Coronary artery (tissue), 2 donors: Measurements from ENCODE around the gene BNIP5.

Source experiments
- DNase-seq: peaks from one replicate; pipeline ENCODE4 v3.0.0-alpha.2; 2017; ENCODE audit warnings: low spot score
- H3K27ac ChIP-seq, 2 donors: fragments of 200-600 bp; sonication (generic); one replicate each; pipeline ENCODE4 v1.5.1; 2016 to 2019
- H3K4me3 ChIP-seq: fragments of 200-600 bp; sonication (generic); 2 replicates; pipeline ENCODE4 v1.5.1; 2016; ENCODE audit warnings: mild to moderate bottlenecking, moderate library complexity
- TF ChIP-seq, protein P1 (sequence below): fragments of 200-600 bp; sonication (generic); IDR thresholded peaks from one replicate; pipeline ENCODE4 v1.5.1; 2019; ENCODE audit warnings: antibody characterized with exemption

Gene BNIP5

DNA sequence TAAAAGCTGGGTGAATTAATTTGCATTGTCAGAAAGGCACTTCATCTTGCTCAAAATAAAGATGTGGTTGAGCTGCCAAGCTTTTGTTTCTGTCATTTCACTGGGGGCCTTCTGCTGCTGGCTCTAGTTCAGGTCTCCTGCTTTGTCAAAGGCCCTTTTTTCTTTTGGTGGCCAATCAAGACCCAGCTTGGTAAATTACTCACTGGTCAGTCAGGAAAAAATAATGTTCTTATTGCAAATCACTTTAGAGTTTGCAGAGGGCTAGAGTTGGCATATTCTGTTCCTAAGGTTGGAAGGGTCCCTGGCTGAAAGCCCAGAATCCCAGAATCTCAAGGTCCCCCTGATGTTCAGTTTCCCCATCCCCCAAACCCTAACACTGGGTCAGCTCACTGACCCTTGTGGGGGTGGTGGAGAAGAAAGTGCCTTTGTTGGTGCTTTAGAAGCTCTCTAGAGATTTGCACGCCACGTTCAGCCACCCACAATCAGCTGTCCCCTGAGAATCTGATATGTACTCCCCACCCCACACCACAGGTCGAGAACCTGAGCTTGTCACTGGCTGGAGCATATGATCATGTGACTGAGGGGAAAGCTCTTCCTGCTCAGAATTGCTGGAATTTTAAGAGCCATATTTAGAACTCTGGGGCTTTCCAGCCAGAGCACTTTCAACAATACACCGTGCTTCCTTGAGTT is 21.7 kb upstream of the BNIP5 start:
- Histone ChIP-seq H3K4me3 (no peak overlapping the region), H3K27ac (peak overlapping the region; percentile 40 to 85)
- DNase-seq: peak; percentile 87
- TF ChIP-seq, protein P1, sequence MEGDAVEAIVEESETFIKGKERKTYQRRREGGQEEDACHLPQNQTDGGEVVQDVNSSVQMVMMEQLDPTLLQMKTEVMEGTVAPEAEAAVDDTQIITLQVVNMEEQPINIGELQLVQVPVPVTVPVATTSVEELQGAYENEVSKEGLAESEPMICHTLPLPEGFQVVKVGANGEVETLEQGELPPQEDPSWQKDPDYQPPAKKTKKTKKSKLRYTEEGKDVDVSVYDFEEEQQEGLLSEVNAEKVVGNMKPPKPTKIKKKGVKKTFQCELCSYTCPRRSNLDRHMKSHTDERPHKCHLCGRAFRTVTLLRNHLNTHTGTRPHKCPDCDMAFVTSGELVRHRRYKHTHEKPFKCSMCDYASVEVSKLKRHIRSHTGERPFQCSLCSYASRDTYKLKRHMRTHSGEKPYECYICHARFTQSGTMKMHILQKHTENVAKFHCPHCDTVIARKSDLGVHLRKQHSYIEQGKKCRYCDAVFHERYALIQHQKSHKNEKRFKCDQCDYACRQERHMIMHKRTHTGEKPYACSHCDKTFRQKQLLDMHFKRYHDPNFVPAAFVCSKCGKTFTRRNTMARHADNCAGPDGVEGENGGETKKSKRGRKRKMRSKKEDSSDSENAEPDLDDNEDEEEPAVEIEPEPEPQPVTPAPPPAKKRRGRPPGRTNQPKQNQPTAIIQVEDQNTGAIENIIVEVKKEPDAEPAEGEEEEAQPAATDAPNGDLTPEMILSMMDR: no peak

DNA sequence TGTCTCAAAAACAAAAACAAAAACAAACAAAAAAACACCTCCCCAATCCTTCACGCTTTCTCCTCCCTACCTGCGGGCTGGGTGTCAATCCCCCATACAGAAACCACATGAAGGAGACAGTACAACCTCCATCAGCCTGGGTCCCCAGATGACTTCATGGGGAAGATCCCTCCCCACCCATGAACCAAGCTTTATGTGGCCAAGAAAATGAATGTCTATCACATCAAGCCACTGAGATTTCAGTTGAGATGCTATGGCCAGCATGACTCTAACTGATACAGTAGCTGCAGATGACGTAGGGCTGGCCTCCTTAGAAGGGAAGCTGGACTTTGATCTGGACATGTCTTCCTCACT is 21.2 kb upstream of the BNIP5 start:
- no peak for DNase-seq
- H3K27ac ChIP-seq: peak overlapping the region; percentile 40 to 85
- no peak overlapping the region for H3K4me3 ChIP-seq
- TF ChIP-seq, protein P1: no peak

DNA sequence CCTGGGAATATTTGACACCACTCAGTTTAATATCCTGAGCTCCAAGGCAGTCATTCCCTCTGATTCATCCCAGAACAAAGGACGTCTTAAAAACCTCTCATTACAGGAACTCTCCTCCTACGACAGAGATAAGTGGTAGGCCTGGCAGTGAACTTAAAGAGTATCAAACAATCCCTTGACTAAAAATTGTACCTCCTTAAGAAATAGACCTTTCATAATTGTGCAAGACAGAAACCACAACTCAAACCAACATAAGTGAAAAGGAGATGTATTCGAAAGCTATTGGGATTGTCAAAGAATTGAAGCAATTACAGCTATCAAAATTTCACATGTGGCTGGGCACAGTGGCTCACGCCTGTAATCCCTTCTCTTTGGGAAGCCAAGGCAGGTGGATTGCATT is 19.1 kb upstream of the BNIP5 start:
- H3K27ac ChIP-seq: no peak overlapping the region

DNA sequence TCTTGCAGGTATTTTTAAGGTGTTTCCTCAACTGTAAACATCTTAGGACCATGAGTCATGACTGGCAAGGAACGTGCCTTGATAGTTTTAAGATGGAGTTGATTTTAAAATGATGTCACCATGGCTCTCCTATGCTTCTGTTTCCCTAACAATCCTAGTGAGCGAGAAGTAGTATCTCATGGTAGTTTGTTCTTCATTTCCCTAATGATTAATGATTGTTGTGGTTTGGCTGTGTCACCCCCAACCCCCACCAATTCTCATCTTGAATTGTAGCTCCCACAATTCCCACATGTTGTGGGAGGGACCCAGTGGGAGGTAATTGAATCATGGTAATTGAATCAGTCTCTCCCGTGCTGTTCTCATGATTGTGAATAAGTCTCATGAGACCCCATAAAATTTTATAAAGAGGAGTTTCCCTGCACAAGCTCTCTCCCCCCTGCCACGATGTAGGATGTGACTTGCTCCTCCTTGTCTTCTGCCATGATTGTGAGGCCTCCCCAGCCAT is 16.8 kb upstream of the BNIP5 start:
- Histone ChIP-seq H3K27ac (peak overlapping the region in 1 of 2 donors; percentile 17), H3K4me3 (no peak overlapping the region)
- DNase-seq: no peak
- TF ChIP-seq, protein P1: no peak

More for the DNA sequence above, 19.1 kb upstream of the BNIP5 start:
- TF ChIP-seq, protein P1: no peak
- DNase-seq: no peak
- H3K4me3 ChIP-seq: no peak overlapping the region

DNA sequence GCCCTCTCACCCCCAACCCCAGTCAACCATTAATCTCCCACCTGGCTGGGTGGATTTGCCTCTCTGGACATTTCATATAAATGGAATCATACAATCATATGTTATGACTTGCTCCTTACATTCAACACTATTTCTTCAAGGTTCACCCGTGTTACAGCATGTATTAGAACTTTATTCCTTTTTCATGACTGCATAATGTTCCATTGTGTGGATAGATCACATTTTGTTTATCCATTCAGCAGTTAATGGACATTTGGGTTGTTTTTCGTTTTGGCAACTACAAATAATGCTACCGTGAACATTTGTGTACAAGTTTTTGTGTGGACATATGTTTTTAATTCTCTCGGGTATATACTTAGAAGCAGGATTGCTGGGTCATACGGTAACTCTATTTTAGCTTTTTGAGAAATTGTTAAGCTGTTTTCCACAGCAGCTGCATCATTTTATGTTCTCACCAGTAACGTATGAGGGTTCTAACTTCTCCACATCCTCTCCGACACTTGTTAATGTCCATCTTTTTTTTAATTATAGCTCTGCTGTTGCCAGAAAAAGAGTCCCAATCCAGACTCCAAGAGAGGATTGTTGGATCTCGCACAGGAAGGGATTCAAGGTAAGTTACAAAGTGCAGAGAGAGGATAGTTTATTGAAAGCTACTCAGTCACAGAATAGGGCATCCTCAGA is 15.9 kb upstream of the BNIP5 start:
- Histone ChIP-seq H3K4me3 (no peak overlapping the region), H3K27ac (peak overlapping the region in 1 of 2 donors; percentile 81)
- DNase-seq: no peak
- TF ChIP-seq, protein P1: no peak

DNA sequence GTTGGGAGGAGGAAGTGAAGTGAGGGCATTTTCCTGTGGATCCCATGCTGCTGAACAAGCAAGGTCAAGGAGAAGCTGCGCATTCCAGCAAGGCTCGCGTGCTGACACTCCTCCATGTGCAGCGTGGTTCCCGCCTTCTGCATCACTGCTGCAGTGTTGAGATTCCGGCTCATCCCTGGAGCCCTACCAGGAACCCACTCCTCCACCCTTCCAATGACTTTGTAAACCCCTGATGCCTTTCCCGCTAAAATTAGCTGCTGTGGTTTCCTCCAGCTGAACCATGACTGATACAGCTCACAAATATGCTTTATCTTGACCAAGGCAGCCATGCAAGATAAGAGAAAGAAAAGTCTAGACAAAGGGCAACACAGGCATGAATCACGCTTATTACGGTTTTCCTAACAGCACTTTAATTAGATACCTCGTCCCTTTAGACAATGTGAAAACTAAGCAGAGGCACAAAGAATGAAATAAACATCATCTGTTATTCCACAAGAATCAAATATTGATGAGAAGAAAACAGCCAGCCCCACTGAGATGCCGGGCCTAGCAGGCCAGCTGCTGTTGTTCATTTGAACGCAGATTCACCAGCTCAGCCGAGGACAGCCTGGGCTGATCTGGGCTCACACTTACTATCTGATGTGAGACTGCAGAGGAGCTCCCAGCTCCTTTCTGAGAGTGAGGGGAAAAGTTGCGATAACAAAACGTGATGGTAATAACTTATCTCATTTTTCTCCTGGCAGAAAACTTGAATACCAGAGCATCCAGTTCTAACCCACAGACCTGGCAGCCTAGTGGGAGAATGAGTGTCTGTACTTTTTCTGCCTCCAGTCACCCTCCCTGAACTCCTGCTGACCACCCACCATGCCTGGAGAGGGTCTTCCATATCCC is 14.2 kb upstream of the BNIP5 start:
- peak overlapping the region; percentile 54 to 81 for H3K27ac ChIP-seq
- TF ChIP-seq, protein P1: no peak
- peak; percentile 82 for DNase-seq
- no peak overlapping the region for H3K4me3 ChIP-seq
